ENCODE measurements around the gene PIK3R3.

Gene PIK3R3

GRCh38 chr1:46026531-46026930, 105.9 kb downstream of the PIK3R3 start:
- DNase-seq (ENCODE audit: low read depth in 2 of 2) = no peak

GRCh38 chr1:46021046-46021996, 111.1 kb downstream of the PIK3R3 start:
- DNase-seq (ENCODE audit: low read depth in 2 of 2) = no peak

- no peak for DNase-seq (ENCODE audit: low read depth in 2 of 2)
These were observed 112.4 kb downstream of the PIK3R3 start for GRCh38 chr1:46020010-46020409.

- DNase-seq (ENCODE audit: low read depth in 2 of 2) = no peak
These were observed 113.1 kb downstream of the PIK3R3 start for GRCh38 chr1:46019348-46019747.

- no peak for DNase-seq (ENCODE audit: low read depth in 2 of 2)
These were observed 114.4 kb downstream of the PIK3R3 start for GRCh38 chr1:46017876-46018503.

GRCh38 chr1:46013581-46013980, 118.8 kb downstream of the PIK3R3 start:
- DNase-seq (ENCODE audit: low read depth in 2 of 2) = no peak

GRCh38 chr1:46012236-46012635, 120.2 kb downstream of the PIK3R3 start:
- no peak for DNase-seq (ENCODE audit: low read depth in 2 of 2)

GRCh38 chr1:46011121-46011695, 121.2 kb downstream of the PIK3R3 start:
- no peak for DNase-seq (ENCODE audit: low read depth in 2 of 2)

GRCh38 chr1:46010611-46011010, 121.8 kb downstream of the PIK3R3 start:
- DNase-seq (ENCODE audit: low read depth in 2 of 2) = no peak

- DNase-seq (ENCODE audit: low read depth in 2 of 2) = no peak
These were observed 123.8 kb downstream of the PIK3R3 start for GRCh38 chr1:46008585-46008984.

GRCh38 chr1:46005594-46005993, 126.8 kb downstream of the PIK3R3 start:
- no peak for DNase-seq (ENCODE audit: low read depth in 2 of 2)

- no peak for DNase-seq (ENCODE audit: low read depth in 2 of 2)
These were observed 127.9 kb downstream of the PIK3R3 start for GRCh38 chr1:46004492-46004891.

- no peak for DNase-seq (ENCODE audit: low read depth in 2 of 2)
These were observed 129.1 kb downstream of the PIK3R3 start for GRCh38 chr1:46003315-46003714.

GRCh38 chr1:46002551-46003150, 129.8 kb downstream of the PIK3R3 start:
- no peak for DNase-seq (ENCODE audit: low read depth in 2 of 2)

GRCh38 chr1:46001081-46001785, 131.2 kb downstream of the PIK3R3 start:
- DNase-seq (ENCODE audit: low read depth in 2 of 2) = no peak

- DNase-seq (ENCODE audit: low read depth in 2 of 2) = no peak
These were observed 132.9 kb downstream of the PIK3R3 start for GRCh38 chr1:45999507-45999906.

- DNase-seq (ENCODE audit: low read depth in 2 of 2) = no peak
These were observed 134.3 kb downstream of the PIK3R3 start for GRCh38 chr1:45998020-45998617.

- DNase-seq (ENCODE audit: low read depth in 2 of 2) = no peak
These were observed 137.1 kb downstream of the PIK3R3 start for GRCh38 chr1:45995298-45995697.

GRCh38 chr1:45994423-45994822, 138.0 kb downstream of the PIK3R3 start:
- no peak for DNase-seq (ENCODE audit: low read depth in 2 of 2)
